Measurements from ENCODE around the gene ATP2C2. TPM values are rescaled to one million over a fixed set of nuclear protein-coding genes. Genes with fewer than 3 reads are reported as not detected.

ATP2C2 gene
- polyA plus RNA-seq, 1 donor from 2014 or later = not detected

DNA sequence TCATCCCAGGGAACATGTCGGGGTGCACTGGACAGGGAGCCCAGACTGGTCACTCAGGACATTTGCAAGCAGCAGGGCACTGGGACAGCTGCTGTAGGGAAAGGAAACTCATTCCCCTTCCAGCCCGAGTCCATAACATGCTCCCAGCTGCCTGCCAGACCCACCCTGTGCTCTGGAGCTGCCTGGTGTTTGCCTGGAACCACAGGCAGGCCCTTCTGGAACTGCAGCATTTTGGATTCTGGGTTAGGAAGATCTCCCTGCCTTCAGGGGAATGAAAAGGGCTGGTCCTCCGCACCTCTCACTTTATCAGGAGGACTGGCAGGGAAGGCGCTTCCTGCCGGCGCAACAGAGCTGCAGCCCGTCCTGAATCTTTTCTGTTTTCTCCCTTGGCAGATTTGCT is 94.9 kb downstream of the ATP2C2 start:
- no peaks in the 10 kb centered on the region for H3K27me3 Mint-ChIP-seq
- no peaks in the 10 kb centered on the region for H3K4me1 Mint-ChIP-seq
- H3K27ac Mint-ChIP-seq = no peak overlapping the region
- H3K9me3 Mint-ChIP-seq = peaks cover 2 to 17% (median 6%) of the 10 kb centered on the region in 3 donors
- peaks cover 20% of the 10 kb centered on the region for H3K36me3 Mint-ChIP-seq
- no peak overlapping the region for H3K4me3 Mint-ChIP-seq

- no peak overlapping the region for H3K27ac Mint-ChIP-seq
- H3K36me3 Mint-ChIP-seq = peaks cover 20% of the 10 kb centered on the region
- no peaks in the 10 kb centered on the region for H3K4me1 Mint-ChIP-seq
- peaks cover 2 to 17% (median 6%) of the 10 kb centered on the region in 3 donors for H3K9me3 Mint-ChIP-seq
- H3K4me3 Mint-ChIP-seq = no peak overlapping the region
- no peaks in the 10 kb centered on the region for H3K27me3 Mint-ChIP-seq
Measured at GRCh38 chr16:84464116-84464515, 95.8 kb downstream of the ATP2C2 start.

DNA sequence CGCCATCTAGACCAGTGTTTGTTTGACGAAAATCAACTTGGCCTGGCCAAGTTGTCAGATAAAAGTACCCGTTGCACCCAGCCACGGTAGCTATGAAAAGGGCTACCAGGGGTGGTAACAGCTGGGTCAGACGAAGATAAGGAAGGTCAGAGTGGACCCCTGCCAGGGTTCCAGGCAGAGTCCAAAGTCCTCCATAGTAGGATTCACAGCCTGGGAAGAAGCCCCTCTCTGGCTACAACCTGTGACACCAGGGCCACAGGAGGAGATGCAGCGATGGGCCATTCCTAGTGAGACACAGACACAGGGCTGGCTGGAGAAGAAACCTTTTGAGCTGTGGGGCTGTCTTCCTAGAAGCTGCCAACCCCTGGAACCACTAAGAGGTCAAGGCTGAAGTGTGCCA is 96.8 kb downstream of the ATP2C2 start:
- peaks cover 20% of the 10 kb centered on the region for H3K36me3 Mint-ChIP-seq
- no peak overlapping the region for H3K27ac Mint-ChIP-seq
- H3K27me3 Mint-ChIP-seq = no peaks in the 10 kb centered on the region
- no peaks in the 10 kb centered on the region for H3K4me1 Mint-ChIP-seq
- peaks cover 2 to 17% (median 6%) of the 10 kb centered on the region in 3 donors for H3K9me3 Mint-ChIP-seq
- no peak overlapping the region for H3K4me3 Mint-ChIP-seq

- H3K4me1 Mint-ChIP-seq = no peaks in the 10 kb centered on the region
- H3K36me3 Mint-ChIP-seq = peaks cover 21% of the 10 kb centered on the region
- no peaks in the 10 kb centered on the region for H3K27me3 Mint-ChIP-seq
- H3K27ac Mint-ChIP-seq = no peak overlapping the region
- peaks cover 2 to 17% (median 6%) of the 10 kb centered on the region in 3 donors for H3K9me3 Mint-ChIP-seq
- H3K4me3 Mint-ChIP-seq = no peak overlapping the region
Measured at GRCh38 chr16:84466692-84467091, 98.4 kb downstream of the ATP2C2 start.

DNA sequence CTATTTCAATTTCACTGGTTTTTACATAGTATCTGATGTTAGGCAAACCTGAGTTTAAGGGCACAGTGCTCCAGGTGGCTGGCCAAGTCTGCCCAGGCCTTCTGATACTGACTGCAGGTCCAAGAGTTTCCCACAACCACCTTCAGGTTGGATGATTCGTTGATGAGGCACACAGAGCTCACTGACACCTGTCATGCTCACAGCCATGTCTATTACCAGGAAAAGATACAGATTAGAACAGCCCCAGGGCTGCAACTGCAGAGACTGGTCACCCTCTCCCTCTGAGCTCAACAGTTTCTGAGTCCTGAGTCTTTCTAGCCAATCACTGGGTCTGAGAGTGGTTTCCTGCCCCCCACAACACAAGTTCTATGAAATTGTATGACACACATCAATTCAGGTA is 98.9 kb downstream of the ATP2C2 start:
- H3K27ac Mint-ChIP-seq = no peak overlapping the region
- peaks cover 24% of the 10 kb centered on the region for H3K36me3 Mint-ChIP-seq
- no peak overlapping the region for H3K4me3 Mint-ChIP-seq
- no peaks in the 10 kb centered on the region for H3K4me1 Mint-ChIP-seq
- H3K27me3 Mint-ChIP-seq = no peaks in the 10 kb centered on the region
- H3K9me3 Mint-ChIP-seq = peaks cover 2 to 17% (median 6%) of the 10 kb centered on the region in 3 donors

- no peaks in the 10 kb centered on the region for H3K27me3 Mint-ChIP-seq
- H3K9me3 Mint-ChIP-seq = peaks cover 2 to 17% (median 6%) of the 10 kb centered on the region in 3 donors
- H3K4me3 Mint-ChIP-seq = no peak overlapping the region
- H3K27ac Mint-ChIP-seq = no peak overlapping the region
- peaks cover 24% of the 10 kb centered on the region for H3K36me3 Mint-ChIP-seq
- H3K4me1 Mint-ChIP-seq = no peaks in the 10 kb centered on the region
Measured at GRCh38 chr16:84467709-84468108, 99.4 kb downstream of the ATP2C2 start.

GRCh38 chr16:84471316-84471715 is 103.0 kb downstream of the ATP2C2 start:
- Mint-ChIP-seq H3K9me3 (peaks cover 4 to 22% (median 5%) of the 10 kb centered on the region in 3 donors), H3K36me3 (peaks cover 22% of the 10 kb centered on the region), H3K27me3 (no peaks in the 10 kb centered on the region), H3K4me1 (no peaks in the 10 kb centered on the region), H3K27ac (no peak overlapping the region), H3K4me3 (no peak overlapping the region)

DNA sequence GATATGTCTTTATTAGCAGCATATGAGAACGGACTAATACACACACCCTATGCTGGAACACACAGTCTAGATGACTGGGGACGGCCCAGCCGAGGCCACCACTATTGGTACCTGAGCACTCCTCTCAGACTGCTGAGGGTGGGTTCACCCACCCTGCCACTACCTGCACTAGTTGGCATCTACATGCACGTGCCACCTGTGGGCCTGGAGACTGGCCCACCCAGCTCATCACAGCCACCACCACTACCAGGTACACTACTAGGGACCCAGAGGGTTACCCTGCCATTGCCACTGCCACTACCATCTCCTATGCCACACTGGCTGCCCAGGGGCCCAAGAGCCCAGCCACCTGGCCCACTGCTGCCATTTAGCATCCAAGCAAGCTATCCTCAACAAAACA is 103.6 kb downstream of the ATP2C2 start:
- H3K9me3 Mint-ChIP-seq = peaks cover 0 to 17% (median 5%) of the 10 kb centered on the region in 3 donors
- H3K27me3 Mint-ChIP-seq = no peaks in the 10 kb centered on the region
- no peak overlapping the region for H3K27ac Mint-ChIP-seq
- H3K36me3 Mint-ChIP-seq = peaks cover 18% of the 10 kb centered on the region
- no peak overlapping the region for H3K4me3 Mint-ChIP-seq
- H3K4me1 Mint-ChIP-seq = no peaks in the 10 kb centered on the region

DNA sequence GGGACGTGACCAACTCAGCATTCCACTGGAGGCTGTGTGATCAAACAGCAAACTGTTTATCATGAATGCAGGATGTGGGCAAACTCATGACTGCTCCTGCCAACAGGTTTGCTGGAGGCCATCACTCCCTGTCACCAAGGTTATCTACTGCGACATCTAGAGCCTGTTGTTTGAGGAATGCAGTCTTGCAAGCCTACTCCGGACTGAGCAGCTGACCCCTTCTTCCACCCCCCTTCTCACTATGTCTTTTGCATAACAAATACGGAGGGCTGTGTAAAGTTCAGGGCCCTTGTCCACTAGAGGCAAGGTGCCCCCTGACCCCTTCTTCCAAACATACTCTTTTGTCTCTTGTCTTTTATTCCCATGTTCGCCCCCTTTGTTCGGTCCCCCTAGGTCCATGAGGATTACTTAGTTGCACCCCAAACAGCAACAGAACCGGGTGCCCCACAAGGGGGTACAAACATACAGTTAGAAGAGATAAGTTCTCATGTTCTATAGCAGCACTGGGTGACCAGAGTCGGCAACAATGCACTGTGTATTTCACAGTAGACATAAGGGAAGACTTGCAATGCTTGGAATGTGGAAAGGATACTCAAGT is 107.4 kb downstream of the ATP2C2 start:
- peaks cover 0 to 8% (median 3%) of the 10 kb centered on the region in 3 donors for H3K9me3 Mint-ChIP-seq
- no peak overlapping the region for H3K27ac Mint-ChIP-seq
- no peaks in the 10 kb centered on the region for H3K27me3 Mint-ChIP-seq
- no peak overlapping the region for H3K4me3 Mint-ChIP-seq
- no peaks in the 10 kb centered on the region for H3K4me1 Mint-ChIP-seq
- peaks cover 15% of the 10 kb centered on the region for H3K36me3 Mint-ChIP-seq

GRCh38 chr16:84476401-84476800 is 108.1 kb downstream of the ATP2C2 start:
- Mint-ChIP-seq H3K27ac (no peak overlapping the region), H3K9me3 (peaks cover 0 to 8% (median 3%) of the 10 kb centered on the region in 3 donors), H3K27me3 (no peaks in the 10 kb centered on the region), H3K4me1 (no peaks in the 10 kb centered on the region), H3K4me3 (no peak overlapping the region), H3K36me3 (peaks cover 15% of the 10 kb centered on the region)

- peaks cover 11% of the 10 kb centered on the region for H3K36me3 Mint-ChIP-seq
- peaks cover 0 to 8% (median 3%) of the 10 kb centered on the region in 3 donors for H3K9me3 Mint-ChIP-seq
- no peak overlapping the region for H3K4me3 Mint-ChIP-seq
- no peaks in the 10 kb centered on the region for H3K27me3 Mint-ChIP-seq
- no peaks in the 10 kb centered on the region for H3K4me1 Mint-ChIP-seq
- H3K27ac Mint-ChIP-seq = no peak overlapping the region
Measured at GRCh38 chr16:84477661-84478060, 109.3 kb downstream of the ATP2C2 start.

DNA sequence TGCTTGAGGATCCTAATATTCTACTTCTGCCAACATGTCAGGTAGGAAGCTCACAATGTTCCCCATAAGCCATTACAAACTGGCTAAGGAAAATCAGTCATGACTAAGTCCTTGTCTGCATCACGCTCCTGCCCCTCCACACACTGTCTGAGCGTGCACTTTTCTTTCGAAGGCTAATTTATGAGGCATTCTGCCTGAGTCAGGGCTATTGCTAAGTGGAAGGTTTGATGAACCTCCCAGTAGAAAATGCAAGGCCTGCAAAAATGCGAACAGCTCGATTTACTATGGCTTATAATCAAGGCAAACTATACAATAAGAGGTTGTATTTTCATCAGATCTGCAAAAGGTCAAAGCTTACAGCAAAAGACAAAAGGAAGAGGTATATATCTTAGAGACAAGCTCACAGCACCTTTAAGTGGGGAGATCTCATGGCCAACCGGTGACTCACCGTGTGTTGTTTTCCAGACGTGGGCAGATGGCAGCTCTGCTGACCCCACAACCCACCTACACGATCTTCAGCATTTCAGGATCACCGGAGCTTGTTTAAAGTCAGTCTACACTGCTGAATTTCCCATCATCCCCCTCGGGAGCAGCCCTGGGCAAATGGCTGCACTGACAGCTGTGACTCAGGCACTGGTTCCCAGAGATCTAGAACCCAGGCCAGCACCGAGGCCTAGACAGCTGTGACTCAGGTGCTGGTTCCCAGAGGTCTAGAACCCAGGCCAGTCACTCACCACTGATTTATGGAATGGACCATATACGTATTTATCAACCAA is 110.0 kb downstream of the ATP2C2 start:
- H3K4me3 Mint-ChIP-seq = no peak overlapping the region
- H3K27ac Mint-ChIP-seq = peak overlapping the region in 1 of 3 donors; percentile 17
- no peaks in the 10 kb centered on the region for H3K4me1 Mint-ChIP-seq
- H3K36me3 Mint-ChIP-seq = peaks cover 11% of the 10 kb centered on the region
- H3K27me3 Mint-ChIP-seq = no peaks in the 10 kb centered on the region
- peaks cover 0 to 8% (median 0%) of the 10 kb centered on the region in 3 donors for H3K9me3 Mint-ChIP-seq

DNA sequence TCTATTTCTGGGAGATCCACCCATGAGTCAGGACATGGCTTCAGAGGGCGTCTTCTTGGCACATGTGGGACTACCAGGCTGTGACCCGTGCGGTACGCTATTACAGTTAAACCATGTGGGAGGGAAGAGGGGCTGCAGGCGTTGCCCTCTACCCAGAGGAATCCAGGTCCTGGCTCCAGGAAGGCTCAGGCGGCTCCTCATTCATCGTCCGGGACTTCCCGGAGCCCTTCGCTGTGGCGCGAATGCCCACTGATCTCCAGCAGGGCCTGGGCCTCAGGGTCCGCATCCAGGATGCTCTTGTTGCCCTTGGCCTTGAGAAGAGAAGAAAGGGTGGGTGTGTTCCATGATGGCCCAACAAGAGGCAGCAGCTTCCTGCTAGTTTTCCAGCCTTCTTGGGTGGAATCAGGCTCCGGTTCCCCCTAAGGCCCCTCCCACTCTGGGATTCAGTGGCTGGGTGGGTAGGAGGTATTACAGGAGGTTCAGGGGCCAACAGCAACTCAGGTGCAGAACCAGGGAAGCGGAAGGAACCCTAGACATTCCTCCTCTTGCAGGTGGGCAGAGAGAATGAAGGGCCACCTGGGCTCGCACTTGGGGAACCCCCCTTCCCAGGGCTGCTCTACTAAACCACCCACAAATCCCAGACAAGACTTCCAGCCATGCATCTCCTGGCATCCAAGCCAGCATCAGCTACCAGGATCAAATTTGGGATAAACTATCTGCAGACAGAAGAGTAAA is 111.5 kb downstream of the ATP2C2 start:
- Mint-ChIP-seq H3K9me3 (peaks cover 0 to 4% (median 0%) of the 10 kb centered on the region in 3 donors), H3K27me3 (no peaks in the 10 kb centered on the region), H3K4me3 (no peak overlapping the region), H3K27ac (no peak overlapping the region), H3K4me1 (no peaks in the 10 kb centered on the region), H3K36me3 (peaks cover 8% of the 10 kb centered on the region)

DNA sequence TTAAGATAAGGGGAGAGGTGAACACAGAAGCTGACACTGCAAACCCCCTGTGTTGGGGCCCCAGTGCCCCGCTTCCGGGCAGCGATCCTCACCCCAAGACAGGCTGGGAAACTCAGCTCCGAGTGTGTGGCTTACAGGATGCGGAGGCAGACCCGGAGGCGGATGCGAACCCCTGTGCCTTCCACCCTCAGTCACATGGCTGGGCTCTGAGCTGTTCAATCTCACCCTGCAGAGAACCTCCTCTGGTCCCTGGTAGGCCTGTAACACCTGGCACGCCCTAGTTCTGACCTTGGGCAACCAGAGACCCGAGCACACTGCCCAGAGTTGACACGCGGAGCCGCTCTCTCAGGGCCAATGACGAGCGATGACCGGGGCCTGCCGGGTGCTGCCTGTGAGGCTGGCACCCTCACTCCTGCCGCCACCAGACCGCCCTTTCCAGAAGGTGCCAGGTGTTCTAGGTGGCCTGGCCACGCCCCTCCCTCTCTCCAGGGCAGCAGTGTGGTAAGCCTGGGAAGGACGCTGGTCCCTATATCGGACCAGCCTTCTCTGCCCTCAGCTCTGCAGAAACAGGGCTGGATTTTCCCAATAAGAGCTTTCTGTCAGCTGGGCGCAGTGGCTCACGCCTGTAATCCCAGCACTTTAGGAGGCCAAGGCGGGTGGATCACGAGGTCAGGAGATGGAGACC is 112.9 kb downstream of the ATP2C2 start:
- Mint-ChIP-seq H3K4me1 (no peaks in the 10 kb centered on the region), H3K9me3 (no peaks in the 10 kb centered on the region), H3K27ac (no peak overlapping the region), H3K36me3 (peaks cover 5% of the 10 kb centered on the region), H3K27me3 (no peaks in the 10 kb centered on the region), H3K4me3 (no peak overlapping the region)
